B cell (primary cell): ENCODE measurements around the gene HOXA10. TPM values are rescaled to one million over a fixed set of nuclear protein-coding genes. Genes with fewer than 3 reads are reported as not detected.

Experiments
- ATAC-seq: fragments of 200-7000 bp; cut with Tn5 transposase; one replicate; pipeline ENCODE4 v1.10.0; 2021; ENCODE audit warnings: low read depth, mild to moderate bottlenecking, moderate number of reproducible peaks, moderate library complexity
- CTCF ChIA-PET: fragments of 350-600 bp; sonication (Branson Sonifier 250); formaldehyde crosslinking; loops from one replicate; lab custom pipeline; 2021; ENCODE audit warnings: antibody characterized with exemption, inconsistent platforms; lab: Charles Lee
- POLR2A ChIA-PET: fragments of 350-600 bp; sonication (Branson Sonifier 250); formaldehyde crosslinking; loops from one replicate; lab custom pipeline; 2021; ENCODE audit warnings: antibody characterized with exemption; lab: Charles Lee
- DNase-seq: peaks from one replicate; pipeline ENCODE4 v3.0.0; 2013
- H2AFZ ChIP-seq: 2 replicates; pipeline ENCODE4 v1.6.1; 2012; ENCODE audit warnings: mild to moderate bottlenecking, low read depth, low read length; ENCODE audit not compliant: insufficient read depth, poor library complexity, severe bottlenecking
- H3K27ac ChIP-seq, 2 donors: 1 replicate in 1 of 2; 2 replicates in 1 of 2; pipeline ENCODE4 v1.5.1; 2012 to 2013; ENCODE audit warnings: low read length in 2 of 2, mild to moderate bottlenecking in 2 of 2, moderate library complexity in 1 of 2
- H3K27me3 ChIP-seq, 4 experiments: fragments of 200-600 bp in 1 of 4; sonication (generic) in 1 of 4; replicated peaks in 1 of 4; 1 replicate in 2 of 4; 2 replicates in 2 of 4; pipeline versions ENCODE4 v1.6.1 to v1.7.0; 2013 to 2016; ENCODE audit warnings: low read length in 3 of 4, mild to moderate bottlenecking in 2 of 4, mixed read lengths in 1 of 4, moderate library complexity in 1 of 4; ENCODE audit not compliant: insufficient read depth in 4 of 4, control insufficient read depth in 3 of 4; ENCODE audit errors: control extremely low read depth in 1 of 4
- H3K36me3 ChIP-seq, 2 experiments: replicated peaks in 1 of 2; 1 replicate in 1 of 2; 2 replicates in 1 of 2; pipeline versions ENCODE4 v1.6.1 to v1.7.1; 2013; ENCODE audit warnings: low read length in 1 of 2; ENCODE audit not compliant: insufficient read depth in 2 of 2, control insufficient read depth in 1 of 2; ENCODE audit errors: control extremely low read depth in 1 of 2, extremely low read depth in 1 of 2
- H3K4me1 ChIP-seq, 2 donors: fragments of 200-600 bp in 1 of 2; sonication (generic) in 1 of 2; 1 replicate in 1 of 2; 2 replicates in 1 of 2; pipeline versions ENCODE4 v1.5.1 to v1.6.1; 2013 to 2017; ENCODE audit warnings: low read length in 2 of 2; ENCODE audit not compliant: control insufficient read depth in 2 of 2, insufficient read depth in 2 of 2
- H3K4me2 ChIP-seq: replicated peaks from 2 replicates; pipeline ENCODE3; 2012; ENCODE audit warnings: mild to moderate bottlenecking, low read depth, low read length; ENCODE audit not compliant: poor library complexity, severe bottlenecking
- H3K4me3 ChIP-seq, 5 experiments: fragments of 200-600 bp in 1 of 5; sonication (generic) in 1 of 5; 1 replicate in 3 of 5; 2 replicates in 2 of 5; pipeline versions ENCODE4 v1.5.1 to v1.7.0; 2011 to 2016; ENCODE audit warnings: low read length in 4 of 5, mild to moderate bottlenecking in 4 of 5, low read depth in 2 of 5, control low read depth in 1 of 5, moderate library complexity in 1 of 5; ENCODE audit not compliant: insufficient read depth in 1 of 5; ENCODE audit errors: control extremely low read depth in 1 of 5, extremely low read depth in 1 of 5
- H3K79me2 ChIP-seq: fragments of 200-600 bp; sonication (generic); one replicate; pipeline ENCODE4 v1.6.0; 2016; ENCODE audit warnings: low read length; ENCODE audit not compliant: control insufficient read depth, insufficient read depth
- H3K9ac ChIP-seq: fragments of 200-600 bp; sonication (generic); 2 replicates; pipeline ENCODE4 v1.6.1; 2017; ENCODE audit warnings: mild to moderate bottlenecking, low read length, moderate library complexity
- H3K9me3 ChIP-seq, 3 donors: one replicate each; pipeline versions ENCODE4 v1.6.1 to v1.7.1; 2013; ENCODE audit warnings: low read length in 2 of 3; ENCODE audit not compliant: control insufficient read depth in 2 of 3, insufficient read depth in 1 of 3; ENCODE audit errors: control extremely low read depth in 1 of 3
- H4K20me1 ChIP-seq: 2 replicates; pipeline ENCODE4 v1.6.0; 2012; ENCODE audit warnings: mild to moderate bottlenecking, low read length; ENCODE audit not compliant: insufficient read depth, control insufficient read depth, poor library complexity, severe bottlenecking
- H3K27ac Mint-ChIP-seq: one replicate; pipeline ENCODE4 v1.8.0; 2021; ENCODE audit warnings: mixed read lengths
- H3K27me3 Mint-ChIP-seq: one replicate; pipeline ENCODE4 v1.8.0; 2021; ENCODE audit warnings: mixed read lengths
- H3K4me1 Mint-ChIP-seq: one replicate; pipeline ENCODE4 v1.8.0; 2021; ENCODE audit warnings: mixed read lengths
- H3K4me3 Mint-ChIP-seq: one replicate; pipeline ENCODE4 v1.8.0; 2021; ENCODE audit warnings: mixed read lengths
- H3K9me3 Mint-ChIP-seq: one replicate; pipeline ENCODE4 v1.8.0; 2022; ENCODE audit warnings: mixed read lengths; ENCODE audit not compliant: insufficient read depth
- EZH2 ChIP-seq: IDR thresholded peaks from 2 replicates; pipeline ENCODE4 v1.6.1; 2012; ENCODE audit warnings: borderline replicate concordance, low read depth, mild to moderate bottlenecking, moderate library complexity, low read length; ENCODE audit not compliant: insufficient read depth, poor library complexity, severe bottlenecking
- WGBS: methylation state at CpG from one replicate; pipeline ENCODE4 v1.1.5; 2013; ENCODE audit warnings: missing lambda C conversion rate; ENCODE audit not compliant: insufficient coverage; 5-methylcytosine and 5-hydroxymethylcytosine counted together
- intact Hi-C: fragments of 100-400 bp; cut with micrococcal nuclease; formaldehyde crosslinking; loops from one replicate; pipeline ENCODE4 v1.10.0; 2022
- polyA plus RNA-seq: library from polyadenylated mRNA; depleted of rRNA; stranded (reverse); fragments of >200 nt; gene quantifications from 2 replicates; pipeline ENCODE4 v1.2.3, GENCODE V29; 2012
- total RNA-seq, 2 donors: library from RNA; stranded (reverse); fragments of 120-200 nt in 1 of 2; gene quantifications; 1 replicate in 1 of 2; 2 replicates in 1 of 2; pipeline versions ENCODE4 v1.2.3 to v1.2.4, GENCODE V29; 2013 to 2022
- TF ChIP-seq, protein P1 (sequence below): fragments of 200-600 bp; IDR thresholded peaks from one replicate; pipeline ENCODE4 v1.8.0; 2022; ENCODE audit warnings: antibody characterized with exemption, mild to moderate bottlenecking

Gene HOXA10
- total and polyA plus RNA-seq, 2 donors (not counting 1 experiment from before 2014, with no cell fraction given) = not detected

DNA sequence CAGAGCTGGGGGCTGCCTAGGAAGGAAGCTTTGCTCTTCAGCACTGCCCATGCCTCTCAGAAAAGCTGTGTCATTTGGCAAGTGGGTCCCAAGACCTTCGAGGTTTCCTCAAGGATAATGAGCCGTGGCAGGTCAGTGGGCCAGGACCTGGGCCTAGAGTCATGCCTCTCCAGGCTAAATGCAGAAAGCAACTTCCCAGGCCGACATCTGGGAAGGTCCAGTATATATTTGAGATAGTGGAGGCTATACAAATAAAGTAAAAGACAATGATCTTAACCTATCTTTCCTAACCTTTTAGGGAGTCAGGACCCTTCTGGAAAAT lies 2.4 kb upstream of the HOXA10 start:
- H3K4me2 ChIP-seq = no peak overlapping the region
- TF ChIP-seq EZH2 = no peak
- TF ChIP-seq, protein P1, sequence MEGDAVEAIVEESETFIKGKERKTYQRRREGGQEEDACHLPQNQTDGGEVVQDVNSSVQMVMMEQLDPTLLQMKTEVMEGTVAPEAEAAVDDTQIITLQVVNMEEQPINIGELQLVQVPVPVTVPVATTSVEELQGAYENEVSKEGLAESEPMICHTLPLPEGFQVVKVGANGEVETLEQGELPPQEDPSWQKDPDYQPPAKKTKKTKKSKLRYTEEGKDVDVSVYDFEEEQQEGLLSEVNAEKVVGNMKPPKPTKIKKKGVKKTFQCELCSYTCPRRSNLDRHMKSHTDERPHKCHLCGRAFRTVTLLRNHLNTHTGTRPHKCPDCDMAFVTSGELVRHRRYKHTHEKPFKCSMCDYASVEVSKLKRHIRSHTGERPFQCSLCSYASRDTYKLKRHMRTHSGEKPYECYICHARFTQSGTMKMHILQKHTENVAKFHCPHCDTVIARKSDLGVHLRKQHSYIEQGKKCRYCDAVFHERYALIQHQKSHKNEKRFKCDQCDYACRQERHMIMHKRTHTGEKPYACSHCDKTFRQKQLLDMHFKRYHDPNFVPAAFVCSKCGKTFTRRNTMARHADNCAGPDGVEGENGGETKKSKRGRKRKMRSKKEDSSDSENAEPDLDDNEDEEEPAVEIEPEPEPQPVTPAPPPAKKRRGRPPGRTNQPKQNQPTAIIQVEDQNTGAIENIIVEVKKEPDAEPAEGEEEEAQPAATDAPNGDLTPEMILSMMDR = no peak
- peaks cover 33 to 46% of the 10 kb centered on the region in 2 donors for H3K4me1 ChIP-seq
- no peak overlapping the region for H3K27ac Mint-ChIP-seq
- H3K36me3 ChIP-seq = no peaks in the 10 kb centered on the region
- H3K27ac ChIP-seq = no peak overlapping the region
- peaks cover 18% of the 10 kb centered on the region for H3K4me1 Mint-ChIP-seq
- ATAC-seq (no peak), DNase-seq (no peak)
- H4K20me1 ChIP-seq = peaks cover 5% of the 10 kb centered on the region
- H3K4me3 ChIP-seq = no peak overlapping the region
- no peaks in the 10 kb centered on the region for H3K9me3 Mint-ChIP-seq
- H3K79me2 ChIP-seq = no peaks in the 10 kb centered on the region
- CTCF ChIA-PET = interaction anchor here (1.7 kb wide), 2 partner anchors 16 to 19 kb away, joined by 5 read pairs; no protein-coding TSS in a partner anchor
- peaks cover 59% of the 10 kb centered on the region for H3K27me3 Mint-ChIP-seq
- no peak overlapping the region for H3K4me3 Mint-ChIP-seq
- H3K9me3 ChIP-seq = peaks cover 0 to 55% (median 10%) of the 10 kb centered on the region in 3 donors
- POLR2A ChIA-PET = no interaction called here
- intact Hi-C loops = no loop called here
- no CpG with 5 or more reads among the region's 3 CpGs for WGBS
- peaks cover 0 to 94% (median 72%) of the 10 kb centered on the region in 4 experiments for H3K27me3 ChIP-seq
- H2AFZ ChIP-seq = no peak overlapping the region
- H3K9ac ChIP-seq = no peak overlapping the region

DNA sequence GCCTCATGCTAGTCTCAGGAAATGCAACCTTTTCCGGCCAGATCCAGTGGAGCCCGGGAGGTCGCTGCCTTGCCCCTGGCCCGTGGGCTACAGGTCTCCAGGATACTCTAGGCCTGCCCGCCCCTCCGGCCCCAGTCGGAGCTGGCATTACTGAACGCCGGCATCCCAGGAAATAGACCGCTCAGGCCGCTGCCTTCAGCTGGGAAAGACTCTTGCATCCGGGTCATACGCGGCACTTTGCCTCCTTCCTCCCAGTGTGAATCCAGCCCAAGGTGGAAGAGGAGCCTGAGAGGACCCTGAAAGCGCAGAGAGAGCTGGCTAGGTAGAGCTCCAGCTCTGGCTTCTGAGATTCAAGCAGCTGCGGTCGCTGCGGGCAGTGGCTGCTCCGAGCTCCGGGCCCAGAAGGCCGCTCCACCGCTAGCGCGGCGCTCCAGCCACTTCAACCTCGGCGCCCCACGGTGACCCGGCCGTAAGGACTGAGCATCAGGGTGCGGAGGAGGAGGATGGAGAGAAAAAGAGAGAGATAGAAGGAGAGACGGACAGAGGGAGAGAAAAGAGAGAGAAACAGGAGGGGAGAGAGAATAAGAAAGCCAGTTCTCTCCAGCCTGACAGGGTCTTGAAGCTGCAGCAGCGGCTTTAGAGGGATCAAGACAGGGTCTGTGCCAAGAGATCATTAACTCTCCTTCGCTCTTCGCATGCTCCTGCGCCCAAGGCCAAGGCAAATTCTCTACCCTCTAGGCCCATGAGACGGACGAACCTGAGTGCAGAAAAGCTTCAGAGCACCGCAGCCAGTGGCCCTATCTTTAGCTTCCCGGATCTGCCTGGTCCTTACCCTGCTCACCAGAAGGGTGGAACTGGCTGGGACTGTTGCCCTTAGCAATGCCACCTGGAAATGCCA lies 1.8 kb upstream of the HOXA10 start:
- H3K4me3 ChIP-seq = no peak overlapping the region
- Mint-ChIP-seq H3K4me3 (no peak overlapping the region), H3K27me3 (peaks cover 58% of the 10 kb centered on the region), H3K4me1 (peaks cover 19% of the 10 kb centered on the region), H3K9me3 (no peaks in the 10 kb centered on the region), H3K27ac (no peak overlapping the region)
- intact Hi-C loops = no loop called here
- no peak overlapping the region for H3K27ac ChIP-seq
- no peak overlapping the region for H2AFZ ChIP-seq
- DNase-seq (no peak), ATAC-seq (no peak)
- no peak for TF ChIP-seq EZH2
- TF ChIP-seq, protein P1 = no peak
- 96% methylated on average over 39 of the region's 40 CpGs for WGBS
- H4K20me1 ChIP-seq = peaks cover 8% of the 10 kb centered on the region
- H3K27me3 ChIP-seq = peaks cover 0 to 96% (median 76%) of the 10 kb centered on the region in 4 experiments
- ChIA-PET CTCF (interaction anchor here (1.7 kb wide), 2 partner anchors 15 to 20 kb away, joined by 5 read pairs; no protein-coding TSS in a partner anchor), POLR2A (no interaction called here)
- peaks cover 33 to 50% of the 10 kb centered on the region in 2 donors for H3K4me1 ChIP-seq
- H3K9ac ChIP-seq = no peak overlapping the region
- no peaks in the 10 kb centered on the region for H3K79me2 ChIP-seq
- H3K9me3 ChIP-seq = peaks cover 0 to 59% (median 10%) of the 10 kb centered on the region in 3 donors
- H3K4me2 ChIP-seq = no peak overlapping the region
- H3K36me3 ChIP-seq = no peaks in the 10 kb centered on the region
